SKM-1 treated with dmso at 0.1 percent for 144 hours (cell line): ENCODE measurements around the gene ITGA2B.
"Not testable (repeated sequence)": the region's sequence is repeated elsewhere in the genome, so short reads cannot be mapped to it uniquely, and the experiment has no call there.

Experiments
- DNase-seq: peaks from one replicate; lab custom pipeline; 2025; ENCODE audit not compliant: unreplicated experiment; lab: John Stamatoyannopoulos, UW

ITGA2B gene

DNA sequence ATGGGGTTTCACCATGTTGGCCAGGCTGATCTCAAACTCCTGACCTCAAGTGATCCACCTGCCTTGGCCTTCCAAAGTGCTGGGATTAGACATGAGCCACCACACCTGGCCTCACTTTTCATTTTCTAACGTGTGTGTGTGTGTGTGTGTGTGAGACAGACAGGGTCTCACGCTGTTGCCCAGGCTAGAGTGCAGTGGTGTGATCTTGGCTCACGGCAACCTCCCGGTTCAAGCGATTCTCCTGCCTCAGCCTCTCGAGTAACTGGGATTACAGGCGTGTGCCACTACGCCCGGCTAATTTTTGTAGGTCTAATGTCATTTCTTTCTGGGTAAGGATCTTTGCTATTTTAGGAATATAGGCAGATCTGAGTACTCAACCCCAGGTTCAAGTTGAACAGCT, 4.7 kb upstream of the ITGA2B start:
- DNase-seq: not testable (repeated sequence)

DNA sequence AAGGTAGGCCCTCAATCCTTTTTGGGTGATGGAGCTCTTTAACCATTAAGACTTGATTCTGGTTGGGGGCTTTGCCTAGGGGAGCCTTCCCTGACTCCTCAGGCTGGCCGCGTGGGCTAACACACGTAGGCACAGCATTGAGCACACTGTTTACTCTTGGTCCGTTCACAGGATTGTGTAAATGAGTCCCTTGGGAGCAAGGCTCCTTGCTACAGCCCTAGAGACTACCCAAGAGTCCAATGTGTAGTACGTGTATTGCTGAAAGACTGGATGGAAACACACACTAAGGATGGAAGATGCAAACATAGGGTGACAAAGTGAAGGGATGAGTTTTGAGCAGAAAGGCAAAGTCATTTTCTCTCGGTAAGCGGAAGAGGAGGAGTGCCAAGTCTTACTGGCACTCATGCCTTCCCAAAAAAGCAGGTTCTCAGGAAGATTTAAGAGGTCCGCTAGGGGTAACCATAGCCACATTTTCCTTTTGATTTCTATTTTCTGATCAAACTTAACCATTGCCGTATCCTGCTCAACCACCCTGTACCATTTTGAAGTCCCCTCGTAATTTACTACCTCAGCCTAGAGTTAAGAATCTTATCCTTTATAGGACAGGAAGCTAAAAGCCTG, 911 bp upstream of the ITGA2B start:
- no peak for DNase-seq

DNA sequence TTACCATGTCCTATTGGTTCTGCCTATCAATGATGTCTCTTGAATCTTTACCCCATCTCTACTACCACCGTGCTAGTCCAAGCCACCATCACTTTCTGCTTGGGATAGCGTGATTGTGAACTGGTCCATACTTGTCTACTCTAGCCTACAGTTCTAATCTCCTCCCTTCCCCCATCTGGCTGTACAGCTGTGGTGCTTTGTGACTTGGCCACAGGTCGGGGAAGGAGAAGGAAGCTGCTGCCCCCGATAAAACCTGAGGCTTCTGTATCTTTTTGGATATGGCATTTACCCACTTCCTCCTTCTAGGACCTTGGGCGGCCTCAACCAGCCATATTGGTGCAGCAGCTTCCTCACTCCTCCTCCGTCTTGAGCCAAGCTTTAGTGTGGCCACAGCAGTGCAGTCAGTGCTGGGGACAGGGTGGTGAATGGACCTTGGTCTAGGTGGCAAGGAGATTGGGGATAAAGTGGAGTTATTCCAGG, 314 bp upstream of the ITGA2B start:
- peak; percentile 50 for DNase-seq

DNA sequence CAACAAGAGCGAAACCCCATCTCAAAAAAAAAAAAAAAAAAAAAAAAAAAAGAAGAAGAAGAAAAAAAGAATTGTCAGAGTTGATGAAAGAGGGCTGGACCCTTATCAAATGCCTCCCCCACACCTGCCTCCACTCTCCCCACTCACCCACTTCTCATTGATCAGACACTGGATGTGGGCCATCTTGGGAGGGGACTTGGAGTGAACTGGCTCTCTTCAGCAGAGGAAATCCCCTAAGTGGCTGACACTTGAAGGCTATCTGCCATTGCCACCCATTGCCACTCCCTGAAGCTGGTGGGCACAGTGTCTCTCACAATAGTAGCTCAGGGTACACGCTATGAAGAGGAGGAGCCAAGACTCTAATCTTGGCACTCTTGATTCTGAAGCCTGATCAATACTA, 1.6 kb downstream of the ITGA2B start:
- DNase-seq: no peak

DNA sequence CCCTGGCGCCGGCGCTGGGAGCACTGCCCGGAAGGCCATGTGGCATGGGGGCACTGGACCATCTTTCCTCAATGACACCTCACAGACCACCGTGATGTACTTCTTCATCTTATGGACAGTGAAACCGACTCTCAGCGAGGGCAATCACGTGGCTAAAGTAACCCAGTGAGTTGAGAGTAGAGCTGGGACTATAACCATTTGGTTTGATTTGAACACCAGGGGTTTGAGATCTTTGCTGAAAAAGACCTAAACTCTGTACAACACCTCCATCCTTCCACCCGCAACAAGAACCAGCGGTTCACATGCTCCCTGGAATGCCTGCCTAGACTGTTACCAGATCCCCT, 3.3 kb downstream of the ITGA2B start:
- DNase-seq: no peak

DNA sequence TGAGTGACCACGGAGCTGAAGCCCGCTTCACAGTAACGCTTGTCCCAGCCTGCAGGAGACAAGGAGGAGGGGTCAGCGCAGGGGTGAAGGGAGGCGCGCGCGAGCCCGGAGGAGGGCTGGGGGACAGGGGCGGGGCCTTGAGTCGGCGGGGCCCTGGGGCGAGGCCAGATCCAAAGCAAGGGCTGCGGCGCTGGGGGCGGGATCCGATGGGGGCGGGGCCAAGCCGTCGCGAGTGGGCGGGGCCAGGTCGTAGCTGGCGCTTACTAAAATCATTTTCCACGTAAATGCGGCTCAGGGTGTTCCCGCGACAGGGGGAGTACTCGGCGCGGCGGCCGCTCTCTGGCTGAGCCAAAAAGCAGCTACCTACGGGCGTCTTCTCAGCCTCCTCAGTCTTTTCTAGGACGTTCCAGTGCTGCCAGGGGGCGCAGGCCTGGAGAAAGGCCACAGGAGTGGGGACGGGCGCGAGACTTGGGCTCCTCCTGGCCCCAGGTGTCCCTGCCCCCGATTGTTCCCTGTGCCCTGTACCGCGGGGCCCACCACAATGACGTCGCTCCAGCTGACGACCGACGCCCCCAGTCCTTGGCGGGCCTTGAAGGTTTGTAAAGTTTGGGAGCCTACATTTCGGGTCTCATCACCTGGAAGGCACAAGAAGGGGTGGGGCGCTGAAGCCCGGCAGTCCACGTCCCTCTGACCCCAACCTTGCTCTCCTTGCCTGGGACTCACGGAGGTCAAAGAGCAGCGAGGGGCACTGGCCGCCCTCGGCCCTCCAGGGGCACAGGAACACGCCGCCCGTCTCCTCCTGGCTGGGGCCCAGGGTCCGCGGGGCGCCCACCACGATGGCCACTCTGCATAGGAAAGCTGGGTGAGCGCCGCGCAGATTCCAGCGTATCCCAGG, 3.9 kb downstream of the ITGA2B start:
- DNase-seq: peak; percentile 77

DNA sequence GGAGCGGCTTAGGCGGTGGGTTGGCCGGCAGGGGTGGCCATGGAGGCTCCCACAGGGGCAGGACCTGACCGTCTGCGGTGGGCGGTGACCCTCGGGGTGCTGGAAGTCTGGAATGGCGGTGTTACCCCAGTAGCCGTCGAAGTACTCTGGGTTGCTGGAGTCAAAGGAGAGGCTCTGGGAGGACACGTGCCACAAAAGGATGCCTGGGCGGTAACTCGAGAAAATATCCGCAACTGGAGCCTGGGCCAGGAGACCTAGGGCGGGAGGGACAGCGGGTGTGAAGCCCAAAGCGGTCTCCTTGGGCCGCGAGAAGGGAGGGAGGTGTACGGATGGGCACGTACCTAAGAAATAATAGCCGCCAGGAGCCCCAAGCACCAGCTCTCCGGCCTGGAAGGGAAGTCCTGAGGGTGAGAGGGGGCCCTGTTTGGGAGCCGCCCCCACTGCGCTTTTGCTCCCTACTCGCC, 4.6 kb downstream of the ITGA2B start:
- no peak for DNase-seq

DNA sequence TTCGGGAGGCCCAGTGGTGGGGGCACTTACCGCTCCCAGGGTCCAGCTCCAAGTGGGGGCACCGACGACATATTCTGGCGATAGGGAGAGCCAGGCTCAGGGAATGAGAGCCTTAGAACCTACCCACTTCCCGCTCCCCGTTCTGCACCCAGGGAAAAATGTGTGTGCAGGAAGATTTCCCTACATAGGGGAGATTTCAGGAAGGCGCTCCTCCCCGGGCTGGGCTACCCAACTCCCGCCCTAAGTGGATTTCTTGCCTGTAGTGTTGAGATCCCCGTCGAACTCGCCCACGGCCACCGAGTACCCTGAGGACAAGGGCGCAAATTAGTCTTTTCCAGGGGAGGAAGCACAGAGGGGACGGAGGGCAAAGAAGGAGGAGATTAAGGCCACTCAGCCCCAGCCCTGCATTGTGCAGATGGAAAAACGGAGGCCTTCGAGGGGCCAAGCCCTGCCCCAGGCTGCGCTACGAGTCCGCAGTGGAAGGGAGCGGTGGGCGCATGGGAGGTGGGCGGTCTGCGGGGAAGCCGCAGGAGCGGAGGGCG, 5.1 kb downstream of the ITGA2B start:
- no peak for DNase-seq

DNA sequence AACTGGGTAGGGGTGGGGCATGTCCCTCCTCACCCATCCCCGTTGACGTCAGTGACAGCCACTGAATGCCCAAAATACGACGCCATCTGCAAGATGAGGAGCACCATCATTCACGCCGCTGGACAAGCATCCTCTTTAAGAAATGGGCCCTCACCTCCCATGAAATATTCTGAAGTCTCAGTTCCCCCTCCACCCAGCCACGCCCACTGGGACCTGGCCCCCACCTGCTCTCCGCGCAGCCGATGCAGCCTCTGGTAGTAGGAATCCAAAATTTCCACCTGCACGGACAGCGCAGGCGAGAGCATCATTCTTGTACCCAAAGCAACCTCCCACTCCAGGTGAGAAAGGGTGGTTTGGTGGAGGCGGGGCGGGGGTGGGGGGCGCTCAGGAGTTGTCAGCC, 5.6 kb downstream of the ITGA2B start:
- DNase-seq: no peak

DNA sequence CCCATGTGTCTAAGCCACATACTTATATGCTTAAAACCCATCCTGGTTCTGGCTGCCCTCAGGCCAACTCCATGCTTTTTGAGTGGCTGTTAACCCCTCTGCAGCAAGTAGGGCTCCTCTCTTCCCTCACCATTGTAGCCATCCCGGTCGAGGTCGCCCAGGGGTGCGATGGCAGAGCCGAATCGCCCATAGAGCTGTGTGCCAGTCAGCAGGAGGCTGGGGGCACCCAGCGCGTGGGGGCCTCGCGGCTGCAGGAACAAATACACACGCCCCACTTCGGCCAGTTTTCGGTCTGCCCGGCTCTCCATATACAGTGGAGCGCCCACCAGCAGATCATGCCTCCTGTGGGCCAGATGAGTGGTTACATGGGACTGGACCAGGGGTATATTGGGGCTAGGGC, 6.1 kb downstream of the ITGA2B start:
- no peak for DNase-seq

DNA sequence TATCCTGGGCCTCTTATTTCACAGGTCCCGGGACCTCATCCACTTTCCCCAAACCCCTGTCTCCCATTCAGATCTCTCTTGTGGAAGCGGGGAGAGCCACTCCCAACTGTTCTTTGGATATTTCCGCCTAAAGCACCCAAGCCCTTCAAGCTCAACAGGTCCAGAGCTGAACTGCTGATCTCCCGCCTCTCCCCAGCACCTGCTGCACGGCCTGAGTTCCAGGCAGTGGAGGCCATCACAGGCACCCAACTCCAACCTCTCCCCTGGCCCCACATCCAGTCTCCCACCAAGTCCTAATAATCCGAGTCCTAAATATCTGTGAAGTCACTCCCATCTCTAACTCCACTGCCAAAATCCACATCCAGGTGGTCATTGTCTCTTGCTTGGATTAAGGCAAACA, 6.5 kb downstream of the ITGA2B start:
- no peak for DNase-seq

DNA sequence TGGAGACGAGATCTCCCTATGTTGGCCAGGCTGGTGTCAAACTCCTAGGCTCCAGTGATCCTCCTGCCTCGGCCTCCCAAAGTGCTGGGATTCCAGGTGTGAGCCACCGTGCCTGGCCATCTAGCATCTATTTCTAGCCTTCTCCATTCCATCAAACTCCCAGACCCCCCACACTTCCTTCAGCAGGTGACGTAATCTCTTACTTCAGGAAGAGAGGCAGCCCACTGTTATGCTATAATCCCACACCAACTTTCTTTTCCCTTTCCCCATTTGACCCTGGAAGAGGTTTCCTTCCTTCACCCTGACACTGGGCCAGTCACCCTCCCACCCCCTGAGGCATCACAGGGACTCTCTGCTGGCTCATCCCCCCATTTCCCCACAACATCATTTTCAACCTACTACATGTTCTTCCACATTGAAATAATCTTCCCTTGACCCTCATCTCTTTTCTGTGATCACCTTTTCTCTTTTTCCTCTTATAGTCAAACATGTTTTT, 7.6 kb downstream of the ITGA2B start:
- DNase-seq: no peak

DNA sequence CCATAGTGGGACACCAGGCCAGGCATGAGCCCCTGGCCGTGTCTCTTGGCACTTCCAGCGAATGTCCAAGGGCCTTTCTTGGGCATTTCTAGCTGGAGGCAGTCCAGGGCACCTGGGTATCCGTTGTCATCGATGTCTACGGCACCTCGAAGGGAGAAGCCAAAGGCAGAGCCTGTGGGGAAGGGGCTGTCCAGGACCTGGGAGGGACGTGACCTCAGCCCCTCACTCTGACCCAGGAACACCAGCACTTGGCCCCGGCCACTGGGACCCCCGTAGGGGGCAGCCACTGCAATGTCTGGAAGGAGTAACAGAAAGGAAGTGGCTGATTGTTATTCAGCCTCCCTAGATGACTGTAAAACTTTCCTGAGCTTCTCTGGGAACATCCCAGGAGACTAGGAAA, 8.7 kb downstream of the ITGA2B start:
- DNase-seq: no peak

DNA sequence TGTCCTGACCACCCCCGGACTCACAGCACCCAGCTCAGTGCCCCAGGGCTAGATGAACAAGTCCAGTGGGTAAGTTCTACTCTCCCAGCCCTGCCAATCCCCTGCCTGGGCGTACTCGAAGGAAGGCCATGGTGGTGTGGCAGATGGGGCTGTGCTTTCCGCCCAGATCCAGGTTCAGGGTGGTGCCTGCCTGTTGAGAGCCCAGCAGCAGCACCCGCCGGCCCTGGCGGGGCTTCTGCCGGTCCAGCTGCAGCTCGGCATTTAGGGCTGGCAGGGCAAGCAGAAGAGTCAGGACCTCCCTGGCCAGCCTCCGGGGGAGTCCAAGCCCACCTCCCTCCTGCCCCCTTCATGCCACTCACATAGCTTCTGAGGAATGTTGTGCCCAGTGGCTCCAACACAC, 9.6 kb downstream of the ITGA2B start:
- DNase-seq: no peak

DNA sequence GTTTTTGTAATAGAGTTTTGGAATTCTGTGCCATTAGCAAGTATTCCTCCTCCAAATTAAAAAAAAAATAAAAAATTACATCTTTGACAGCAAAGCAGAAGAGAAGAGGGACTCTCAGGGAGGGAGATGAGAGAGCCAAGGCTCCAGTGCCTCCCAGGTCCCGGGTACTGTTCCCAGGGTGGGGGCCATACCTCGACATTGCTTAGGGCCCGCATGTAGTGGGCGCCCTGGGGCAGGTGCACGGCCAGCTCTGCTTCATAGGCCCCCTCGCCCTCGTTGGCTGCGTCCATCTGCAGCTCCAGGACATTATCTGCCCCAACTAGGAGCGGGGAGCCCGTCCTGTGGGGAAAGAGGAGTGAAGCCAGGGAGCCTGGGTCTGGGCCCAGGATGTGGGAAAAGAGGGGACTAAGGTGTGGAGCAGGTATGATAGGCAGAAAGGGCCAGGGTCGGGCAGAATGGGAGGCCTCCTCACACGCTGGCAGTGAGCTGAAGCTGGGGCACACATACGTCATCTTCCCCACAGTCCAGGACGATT, 11.2 kb downstream of the ITGA2B start:
- no peak for DNase-seq

DNA sequence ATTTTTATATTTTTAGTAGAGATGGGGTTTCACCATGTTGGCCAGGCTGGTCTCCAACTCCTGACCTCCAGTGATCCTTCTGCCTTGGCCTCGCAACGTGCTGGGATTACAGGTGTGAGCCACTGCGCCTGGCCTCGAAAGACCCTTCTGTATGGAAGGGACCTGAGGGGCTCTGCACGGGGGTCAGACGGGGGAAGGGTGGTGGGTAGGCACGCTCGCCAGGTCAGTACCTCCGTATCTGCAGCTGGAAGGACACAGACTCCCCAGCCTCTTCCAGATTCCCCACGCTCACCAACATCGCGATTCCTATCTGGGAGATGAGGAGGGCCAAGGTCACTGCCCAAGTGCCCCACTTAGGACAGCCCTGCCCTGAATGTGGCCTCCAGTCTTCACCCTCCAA, 12.7 kb downstream of the ITGA2B start:
- DNase-seq: no peak

DNA sequence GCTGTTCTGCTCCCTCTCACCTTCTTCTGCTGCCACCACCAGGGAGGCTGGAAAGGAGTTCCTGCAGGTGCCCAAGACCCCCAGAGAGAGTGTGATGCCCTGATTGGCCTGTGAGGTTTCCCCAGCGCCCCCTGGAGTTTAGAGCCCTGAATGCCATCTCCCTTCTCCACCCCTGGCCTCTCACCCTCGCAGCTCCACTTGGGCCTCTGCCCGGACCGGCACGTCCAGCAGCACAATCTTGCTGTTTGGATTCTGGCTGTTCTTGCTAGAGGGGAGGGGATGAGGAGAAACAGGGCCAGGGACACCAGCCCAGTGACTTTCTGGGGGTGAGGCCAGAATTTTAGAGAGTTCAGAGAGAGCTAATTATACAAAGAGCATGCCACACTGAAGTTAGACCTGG, 13.3 kb downstream of the ITGA2B start:
- DNase-seq: no peak

DNA sequence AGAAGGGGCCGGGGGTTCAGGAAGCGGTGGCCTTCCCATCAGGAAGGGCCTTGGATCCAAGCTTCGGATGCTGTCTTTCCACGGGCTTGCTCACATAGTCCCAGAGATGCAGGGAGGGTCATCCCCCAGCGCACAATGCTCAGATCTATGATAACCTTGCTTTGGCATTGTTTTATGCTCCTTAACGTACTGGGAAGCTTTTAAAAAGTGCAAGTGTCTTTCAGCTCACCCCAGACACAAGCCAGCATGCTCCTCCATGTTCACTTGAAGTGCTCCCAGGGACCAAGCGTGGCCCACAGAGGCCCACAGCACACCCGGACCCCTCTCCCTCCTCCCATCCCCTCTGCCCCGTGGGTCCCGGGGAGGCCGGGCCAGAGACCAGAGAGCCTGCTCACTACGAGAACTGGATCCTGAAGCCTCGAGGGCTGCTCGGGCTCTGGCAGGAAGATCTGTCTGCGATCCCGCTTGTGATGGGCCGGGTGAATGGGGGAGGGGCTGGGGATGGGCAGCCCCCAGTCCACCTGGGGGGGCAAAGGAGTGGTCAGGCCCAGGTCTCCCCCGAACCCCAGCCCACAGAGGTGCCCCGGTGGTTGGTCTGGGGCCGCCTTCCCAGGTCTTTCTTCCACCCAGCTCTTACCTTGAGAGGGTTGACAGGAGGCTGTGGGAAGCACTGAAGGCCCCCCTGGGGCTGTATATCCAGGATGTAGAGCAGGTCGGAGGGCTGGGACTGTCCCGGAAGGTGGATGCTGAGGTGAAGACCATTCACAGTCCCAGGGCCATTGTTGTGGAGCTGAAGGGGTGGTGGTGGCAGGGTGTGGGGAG, 14.0 kb downstream of the ITGA2B start:
- no peak for DNase-seq

DNA sequence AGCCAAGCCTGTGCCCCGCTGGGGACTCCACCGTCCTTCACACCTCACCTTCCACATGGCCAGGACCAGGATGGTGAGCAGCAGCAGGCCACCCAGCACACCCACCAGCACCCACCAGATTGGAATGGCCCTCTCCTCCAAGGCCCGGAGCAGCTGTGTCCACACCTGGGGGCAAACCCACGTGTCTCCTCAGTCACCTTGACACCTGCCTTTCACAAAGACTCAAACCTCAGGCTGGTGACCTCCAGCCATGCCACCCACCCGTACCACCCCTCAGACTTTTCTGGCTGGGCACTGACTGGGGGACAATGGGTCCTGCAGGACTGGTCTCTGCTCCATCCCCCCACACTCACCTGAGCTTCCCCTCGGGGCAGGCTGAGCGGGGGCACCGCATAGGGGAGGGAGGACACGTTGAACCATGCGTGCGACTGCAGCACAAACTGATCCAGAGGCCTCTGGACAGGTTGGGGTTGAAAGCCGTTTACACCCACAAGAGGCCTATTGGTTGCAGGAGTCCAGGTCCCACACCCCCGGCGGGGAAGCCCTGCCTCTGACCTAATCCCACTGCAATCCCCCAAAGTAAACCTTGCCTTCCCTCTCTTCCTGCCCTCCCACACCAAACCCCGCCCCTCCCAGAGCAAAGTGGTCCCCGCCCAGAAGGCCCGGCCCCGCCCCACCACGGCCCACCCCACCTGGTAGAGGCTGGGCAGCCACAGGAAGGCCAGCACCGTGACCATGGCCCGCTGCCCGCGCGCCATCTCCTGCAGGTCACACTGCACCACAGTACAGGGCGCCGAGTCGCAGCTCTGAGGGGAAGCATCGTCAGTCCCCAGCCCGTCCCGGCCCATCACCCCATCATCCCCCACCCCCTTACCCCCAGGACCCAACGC, 14.9 kb downstream of the ITGA2B start:
- DNase-seq: no peak

DNA sequence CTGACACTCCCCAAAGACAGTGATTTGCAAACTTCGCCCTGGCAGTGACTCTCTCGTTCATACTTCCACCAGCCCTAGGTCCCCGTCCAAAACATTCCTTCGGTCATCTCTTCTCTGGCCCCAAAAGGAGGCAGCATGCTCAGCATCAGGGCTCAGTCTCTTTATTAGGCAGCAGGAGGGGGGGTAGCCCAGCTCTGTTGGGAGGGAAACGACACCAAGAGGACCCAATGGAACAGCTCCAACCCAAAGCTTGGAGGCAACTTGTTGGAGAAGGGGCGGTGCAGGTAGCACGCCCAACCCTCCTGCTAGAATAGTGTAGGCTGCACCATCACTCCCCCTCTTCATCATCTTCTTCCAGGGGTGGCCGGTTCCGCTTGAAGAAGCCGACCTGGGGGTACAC, 17.4 kb downstream of the ITGA2B start:
- DNase-seq: no peak
